Renal pelvis (tissue), 4 donors: ENCODE data around the gene MTMR2. TPM values are rescaled to one million over a fixed set of nuclear protein-coding genes. Genes with fewer than 3 reads are reported as not detected.
"Not testable (repeated sequence)": the region's sequence is repeated elsewhere in the genome, so short reads cannot be mapped to it uniquely, and the experiment has no call there.

Source experiments
- DNase-seq: peaks from one replicate; pipeline ENCODE4 v3.0.0-alpha.2; 2013
- polyA plus RNA-seq, 3 donors: library from polyadenylated mRNA; unstranded; fragments of 120-200 nt; gene quantifications; one replicate each; pipeline ENCODE4 v1.2.1, GENCODE V29; 2013; ENCODE audit not compliant: insufficient read length in 3 of 3

Gene MTMR2
- polyA plus RNA-seq, 3 donors: 51.1 to 58.7 (median 51.2) TPM

- DNase-seq: no peak
Observed at GRCh38 chr11:95831198-95831883, 92.6 kb downstream of the MTMR2 start.

- DNase-seq: no peak
Observed at GRCh38 chr11:95829580-95830259, 94.2 kb downstream of the MTMR2 start.

- DNase-seq: no peak
Observed at GRCh38 chr11:95827696-95828095, 96.2 kb downstream of the MTMR2 start.

- no peak for DNase-seq
Observed at GRCh38 chr11:95821640-95822039, 102.3 kb downstream of the MTMR2 start.

- DNase-seq: no peak
Observed at GRCh38 chr11:95816037-95816436, 107.9 kb downstream of the MTMR2 start.

GRCh38 chr11:95811052-95811451 is 112.9 kb downstream of the MTMR2 start:
- DNase-seq: not testable (repeated sequence)

- not testable (repeated sequence) for DNase-seq
Observed at GRCh38 chr11:95806464-95806863, 117.4 kb downstream of the MTMR2 start.

GRCh38 chr11:95805869-95806268 is 118.0 kb downstream of the MTMR2 start:
- no peak for DNase-seq

- no peak for DNase-seq
Observed at GRCh38 chr11:95803973-95804372, 119.9 kb downstream of the MTMR2 start.

GRCh38 chr11:95802806-95803205 is 121.1 kb downstream of the MTMR2 start:
- DNase-seq: no peak

- DNase-seq: no peak
Observed at GRCh38 chr11:95800438-95800837, 123.5 kb downstream of the MTMR2 start.

GRCh38 chr11:95799546-95799945 is 124.4 kb downstream of the MTMR2 start:
- no peak for DNase-seq

- peak; percentile 45 for DNase-seq
Observed at GRCh38 chr11:95796501-95796900, 127.4 kb downstream of the MTMR2 start.

- no peak for DNase-seq
Observed at GRCh38 chr11:95795627-95796295, 128.1 kb downstream of the MTMR2 start.

- no peak for DNase-seq
Observed at GRCh38 chr11:95794086-95794485, 129.8 kb downstream of the MTMR2 start.

- DNase-seq: no peak
Observed at GRCh38 chr11:95793116-95793515, 130.8 kb downstream of the MTMR2 start.

- no peak for DNase-seq
Observed at GRCh38 chr11:95792700-95793099, 131.2 kb downstream of the MTMR2 start.

GRCh38 chr11:95792200-95792599 is 131.7 kb downstream of the MTMR2 start:
- no peak for DNase-seq

- DNase-seq: no peak
Observed at GRCh38 chr11:95791709-95792033, 132.2 kb downstream of the MTMR2 start.

- peak; percentile 72 for DNase-seq
Observed at GRCh38 chr11:95790933-95791708, 132.8 kb downstream of the MTMR2 start.

- DNase-seq: peak; percentile 98
Observed at GRCh38 chr11:95790123-95790932, 133.6 kb downstream of the MTMR2 start, which contains the start of gene CEP57. TSS of gene CEP57 (plus strand) at chr11:95790498. CDS start at chr11:95790699, 201 bp downstream.
